Dendritic cell treated with granulocyte-macrophage colony-stimulating factor and Interleukin-4, amounts not matched to agents 40 ng/mL and 50 ng/mL, for 4 days (primary cell): ENCODE data around the gene TRAPPC12.

Experiments
- H3K27ac Mint-ChIP-seq: one replicate; pipeline ENCODE4 v1.8.0; 2022; ENCODE audit warnings: mild to moderate bottlenecking, mixed read lengths
- H3K27me3 Mint-ChIP-seq: one replicate; pipeline ENCODE4 v1.8.0; 2022; ENCODE audit warnings: mild to moderate bottlenecking, mixed read lengths
- H3K36me3 Mint-ChIP-seq: one replicate; pipeline ENCODE4 v1.8.0; 2022; ENCODE audit warnings: low read depth, mixed read lengths
- H3K4me1 Mint-ChIP-seq: one replicate; pipeline ENCODE4 v1.8.0; 2022; ENCODE audit warnings: low read depth, mixed read lengths
- H3K4me3 Mint-ChIP-seq: one replicate; pipeline ENCODE4 v1.8.0; 2022; ENCODE audit warnings: mild to moderate bottlenecking, moderate library complexity, mixed read lengths
- H3K9me3 Mint-ChIP-seq: one replicate; pipeline ENCODE4 v1.8.0; 2022; ENCODE audit warnings: mixed read lengths
- intact Hi-C: fragments of 100-400 bp; cut with micrococcal nuclease; formaldehyde crosslinking; loops from one replicate; pipeline ENCODE4 v1.15.0; 2022

Gene TRAPPC12

DNA sequence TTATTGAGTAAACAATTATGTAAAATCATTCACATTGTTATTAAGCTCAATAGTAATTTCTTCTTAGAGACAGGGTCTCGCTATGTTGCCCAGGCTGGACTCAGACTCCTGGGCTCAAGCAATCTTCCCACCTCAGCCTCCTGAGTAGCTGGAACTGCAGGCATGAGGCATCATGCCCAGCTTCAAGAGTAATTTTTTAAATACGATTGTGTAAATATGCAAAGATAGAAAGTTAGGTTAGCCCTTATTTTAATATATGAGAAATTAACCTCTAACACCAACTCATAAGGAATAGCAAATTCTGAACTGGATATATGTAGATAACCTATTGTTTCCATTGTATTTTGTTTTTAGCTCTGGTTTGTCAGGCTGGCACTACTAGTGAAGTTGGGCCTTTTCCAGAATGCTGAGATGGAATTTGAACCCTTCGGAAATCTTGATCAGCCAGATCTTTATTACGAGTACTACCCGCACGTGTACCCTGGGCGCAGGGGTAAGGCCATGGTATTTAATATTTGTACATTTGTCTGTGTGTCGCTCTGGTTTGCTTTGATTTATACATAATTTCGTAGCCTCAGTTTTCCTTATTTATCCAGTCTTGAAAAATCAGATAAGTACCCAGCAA is 44.8 kb downstream of the TRAPPC12 start:
- Mint-ChIP-seq H3K4me3 (no peak overlapping the region), H3K9me3 (no peaks in the 10 kb centered on the region), H3K27ac (no peak overlapping the region), H3K4me1 (peaks cover 10% of the 10 kb centered on the region), H3K36me3 (peaks cover 94% of the 10 kb centered on the region), H3K27me3 (no peaks in the 10 kb centered on the region)
- intact Hi-C loops = loop anchor here (1.0 kb wide), 1 partner anchor 227 kb away; no protein-coding TSS in a partner anchor

DNA sequence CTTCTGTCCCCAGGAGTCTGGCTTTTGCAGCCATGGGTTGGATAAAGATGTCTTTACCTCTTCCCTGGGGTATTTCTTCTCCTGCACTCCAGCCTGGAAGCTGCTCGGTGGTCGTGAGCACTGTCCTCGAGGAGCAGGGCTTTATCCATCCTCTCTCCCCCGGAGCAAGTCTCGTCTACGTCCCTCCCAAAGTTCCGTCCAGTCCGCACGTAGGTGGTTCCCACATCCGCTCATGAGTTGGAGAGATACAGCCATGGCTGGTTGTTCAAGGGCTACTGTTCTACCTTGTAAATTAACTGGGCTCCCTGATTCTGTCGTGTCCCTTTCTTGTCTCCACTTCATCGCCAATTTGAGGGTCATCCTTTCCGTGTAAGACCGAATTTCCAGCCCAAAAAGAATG is 47.1 kb downstream of the TRAPPC12 start:
- intact Hi-C loops = no loop called here
- Mint-ChIP-seq H3K27ac (no peak overlapping the region), H3K9me3 (no peaks in the 10 kb centered on the region), H3K4me3 (no peak overlapping the region), H3K36me3 (peaks cover 98% of the 10 kb centered on the region), H3K4me1 (peaks cover 10% of the 10 kb centered on the region), H3K27me3 (no peaks in the 10 kb centered on the region)

DNA sequence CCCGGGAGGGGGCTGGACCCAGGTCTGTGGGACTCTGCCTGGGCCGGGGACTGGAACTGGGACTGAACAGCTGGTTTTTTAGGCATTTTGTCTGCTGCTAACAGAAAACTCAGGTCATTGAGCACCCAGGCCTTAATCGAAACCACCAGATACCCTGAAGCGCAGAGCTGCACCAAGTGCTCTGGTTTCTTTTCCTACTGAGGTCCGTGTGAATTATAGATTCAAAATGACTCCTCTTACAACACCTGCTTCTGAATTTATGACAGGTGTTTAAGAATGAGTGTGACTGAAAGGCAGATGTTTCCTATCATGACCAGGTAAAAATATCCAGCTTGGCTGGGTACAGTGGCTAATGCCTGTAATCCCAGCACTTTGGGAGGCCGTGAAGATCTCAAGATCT is 47.8 kb downstream of the TRAPPC12 start:
- no peak overlapping the region for H3K27ac Mint-ChIP-seq

DNA sequence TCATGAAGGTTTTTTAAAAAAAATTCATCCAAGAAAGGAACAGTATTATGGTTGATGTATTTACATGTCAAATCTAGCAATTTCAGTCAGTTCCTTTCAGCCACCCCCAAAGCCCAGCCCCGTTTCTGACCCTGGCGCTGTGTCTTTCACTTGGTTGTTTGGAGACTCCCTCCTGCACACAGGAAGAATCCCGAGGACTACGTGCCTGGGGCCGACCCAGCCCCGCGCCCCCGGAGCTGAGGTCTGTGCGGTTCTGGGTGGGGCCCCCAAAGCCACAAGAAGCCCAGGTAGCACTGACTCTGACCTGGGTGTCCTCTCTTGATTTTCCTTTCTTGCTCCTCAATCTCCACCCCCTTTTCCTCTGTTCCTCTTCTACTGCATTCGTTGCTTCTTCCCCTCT is 49.1 kb downstream of the TRAPPC12 start:
- H3K9me3 Mint-ChIP-seq = no peaks in the 10 kb centered on the region
- H3K27ac Mint-ChIP-seq = no peak overlapping the region
- peaks cover 10% of the 10 kb centered on the region for H3K4me1 Mint-ChIP-seq
- intact Hi-C loops = no loop called here
- H3K27me3 Mint-ChIP-seq = no peaks in the 10 kb centered on the region
- no peak overlapping the region for H3K4me3 Mint-ChIP-seq
- H3K36me3 Mint-ChIP-seq = peaks cover 98% of the 10 kb centered on the region

More for the DNA sequence above, 47.8 kb downstream of the TRAPPC12 start:
- Mint-ChIP-seq H3K9me3 (no peaks in the 10 kb centered on the region), H3K4me1 (peaks cover 10% of the 10 kb centered on the region), H3K27me3 (no peaks in the 10 kb centered on the region), H3K4me3 (no peak overlapping the region), H3K36me3 (peaks cover 98% of the 10 kb centered on the region)
- intact Hi-C loops = no loop called here

DNA sequence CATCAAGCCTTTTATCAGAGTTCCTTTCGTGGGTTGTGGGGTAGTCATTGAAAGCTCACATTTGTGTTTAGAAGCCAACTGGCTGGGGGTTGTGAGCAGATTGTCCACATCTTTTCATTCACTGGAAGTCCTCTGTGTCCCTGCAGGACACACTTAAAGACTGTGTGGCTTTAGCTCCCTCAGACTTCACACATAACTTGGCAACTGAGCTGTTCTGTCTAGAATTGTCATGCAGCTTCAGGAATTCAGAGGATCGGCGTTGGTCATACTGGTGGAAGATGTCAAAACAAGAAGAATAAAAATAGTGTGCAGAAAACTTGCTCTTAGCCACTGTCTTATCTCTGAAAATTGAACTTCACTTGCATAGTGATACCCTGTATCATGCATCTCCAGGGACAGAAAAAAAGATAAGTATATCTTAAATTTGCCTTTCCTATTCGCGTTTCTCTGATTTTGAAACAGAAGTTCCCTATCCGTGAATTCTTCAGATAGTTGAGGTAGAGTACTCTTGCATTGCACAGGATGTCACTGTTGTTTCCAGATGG is 49.6 kb downstream of the TRAPPC12 start:
- Mint-ChIP-seq H3K4me1 (peaks cover 6% of the 10 kb centered on the region), H3K9me3 (no peaks in the 10 kb centered on the region), H3K4me3 (no peak overlapping the region), H3K36me3 (peaks cover 98% of the 10 kb centered on the region), H3K27me3 (no peaks in the 10 kb centered on the region), H3K27ac (no peak overlapping the region)
- intact Hi-C loops = no loop called here

DNA sequence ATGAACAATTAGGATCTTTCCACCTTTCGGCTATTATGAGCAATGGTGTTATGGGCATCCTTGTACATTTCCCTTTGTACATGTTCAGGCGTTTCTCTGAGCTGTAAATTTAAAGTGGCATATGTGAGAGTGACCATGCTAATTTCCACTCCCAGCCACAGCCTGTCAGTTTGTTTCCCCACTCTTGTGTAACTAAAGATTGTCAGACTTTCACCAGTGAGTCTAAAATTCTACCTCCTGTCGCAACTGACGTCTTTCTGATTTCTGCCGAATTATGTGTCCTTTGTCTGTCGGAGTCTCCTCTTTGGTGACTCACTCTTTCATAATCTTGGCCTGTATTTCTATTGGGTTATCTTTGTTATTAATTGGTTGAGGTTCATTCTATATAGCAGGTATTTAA is 50.7 kb downstream of the TRAPPC12 start:
- Mint-ChIP-seq H3K9me3 (no peaks in the 10 kb centered on the region), H3K4me1 (peaks cover 6% of the 10 kb centered on the region), H3K27ac (no peak overlapping the region), H3K36me3 (peaks cover 98% of the 10 kb centered on the region), H3K27me3 (no peaks in the 10 kb centered on the region), H3K4me3 (no peak overlapping the region)
- intact Hi-C loops = no loop called here

DNA sequence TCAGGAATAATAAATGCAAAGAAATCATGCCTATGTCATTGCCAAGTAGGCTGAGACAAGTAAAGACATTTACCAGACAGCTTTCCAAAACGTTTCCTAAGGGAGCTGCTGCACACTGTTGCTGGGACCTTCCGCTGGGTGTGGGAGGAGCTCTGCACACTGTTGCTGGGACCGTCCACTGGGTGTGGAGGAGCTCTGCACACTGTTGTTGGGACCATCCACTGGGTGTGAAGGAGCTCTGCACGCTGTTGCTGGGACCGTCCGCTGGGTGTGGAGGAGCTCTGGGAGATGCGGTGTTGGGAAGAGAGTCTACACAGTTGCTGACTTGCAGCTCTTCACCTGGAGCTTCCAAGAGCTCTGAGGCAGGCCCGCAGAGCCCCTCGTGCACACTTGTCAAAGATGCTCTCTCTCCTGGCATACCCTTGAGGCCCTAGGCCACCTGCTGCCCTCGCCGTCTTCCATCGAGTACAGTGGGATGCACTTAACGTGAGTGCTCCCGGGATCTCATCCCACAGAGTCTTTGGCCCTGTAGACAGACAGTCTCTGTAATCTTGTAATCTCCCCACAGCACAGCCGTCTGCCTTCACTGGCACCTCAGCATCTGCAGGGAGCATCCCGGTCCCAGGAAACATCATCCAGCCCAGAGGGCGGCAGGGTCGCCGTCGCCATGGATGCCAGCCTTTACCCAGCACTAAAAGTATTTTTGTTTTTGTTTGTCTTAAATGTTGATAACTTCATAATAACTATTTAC is 51.4 kb downstream of the TRAPPC12 start:
- intact Hi-C loops = no loop called here
- Mint-ChIP-seq H3K9me3 (no peaks in the 10 kb centered on the region), H3K27ac (no peak overlapping the region), H3K27me3 (no peaks in the 10 kb centered on the region), H3K4me1 (peaks cover 6% of the 10 kb centered on the region), H3K4me3 (no peak overlapping the region), H3K36me3 (peaks cover 94% of the 10 kb centered on the region)

DNA sequence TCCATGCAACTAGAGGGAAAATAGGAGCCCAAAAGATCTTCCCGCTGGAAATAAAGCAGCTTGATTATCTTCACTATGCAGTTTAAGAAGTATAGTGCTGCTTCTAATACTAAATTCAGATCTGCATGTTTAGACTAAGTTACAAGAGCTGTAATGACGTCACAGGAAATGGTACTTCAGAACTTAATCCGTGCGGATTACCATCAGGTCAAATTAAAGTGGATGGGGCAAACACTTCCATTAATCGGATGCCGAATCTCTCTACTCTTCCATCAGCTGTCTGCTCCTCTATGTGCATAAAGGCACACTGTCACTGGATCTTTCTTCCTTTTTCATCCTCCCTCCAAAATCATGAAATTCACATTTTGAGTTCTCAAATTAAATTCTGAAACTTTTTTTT is 52.6 kb downstream of the TRAPPC12 start:
- Mint-ChIP-seq H3K9me3 (no peaks in the 10 kb centered on the region), H3K4me1 (peaks cover 6% of the 10 kb centered on the region)

DNA sequence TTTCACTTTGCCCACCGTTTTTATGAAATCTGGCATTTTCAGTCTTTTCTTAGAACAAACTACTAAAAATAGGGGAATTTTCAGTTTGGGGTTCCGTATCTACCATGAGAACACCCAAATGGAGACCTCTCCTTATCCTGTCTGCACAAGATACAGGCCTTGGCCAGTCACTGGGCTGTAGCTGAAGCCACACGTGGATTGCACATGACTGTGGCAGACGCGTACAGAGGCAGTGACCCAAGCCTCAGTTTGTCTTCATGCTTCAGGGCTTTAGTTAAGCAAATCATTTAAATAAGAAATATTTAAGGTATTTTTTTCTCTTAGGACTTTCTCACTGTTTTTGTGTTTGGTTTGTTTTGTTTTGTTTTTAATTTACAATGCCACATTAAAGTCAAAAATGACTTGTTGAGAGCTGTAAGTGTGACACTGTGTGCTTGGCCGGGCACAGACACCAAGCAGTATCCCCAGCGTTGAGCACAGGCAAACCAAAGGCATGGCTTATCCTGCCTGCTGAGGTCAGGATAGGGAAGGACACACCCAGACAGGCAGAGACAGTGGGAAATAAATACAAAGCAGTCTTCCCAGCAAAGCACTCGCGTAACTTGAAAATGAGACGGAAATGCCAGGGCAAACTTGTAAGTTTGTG is 53.3 kb downstream of the TRAPPC12 start:
- intact Hi-C loops = no loop called here
- Mint-ChIP-seq H3K27me3 (no peaks in the 10 kb centered on the region), H3K36me3 (peaks cover 75% of the 10 kb centered on the region), H3K4me1 (peaks cover 6% of the 10 kb centered on the region), H3K27ac (no peak overlapping the region), H3K4me3 (no peak overlapping the region), H3K9me3 (no peaks in the 10 kb centered on the region)

More for the DNA sequence above, 52.6 kb downstream of the TRAPPC12 start:
- Mint-ChIP-seq H3K4me3 (no peak overlapping the region), H3K27ac (no peak overlapping the region), H3K27me3 (no peaks in the 10 kb centered on the region), H3K36me3 (peaks cover 83% of the 10 kb centered on the region)
- intact Hi-C loops = no loop called here

DNA sequence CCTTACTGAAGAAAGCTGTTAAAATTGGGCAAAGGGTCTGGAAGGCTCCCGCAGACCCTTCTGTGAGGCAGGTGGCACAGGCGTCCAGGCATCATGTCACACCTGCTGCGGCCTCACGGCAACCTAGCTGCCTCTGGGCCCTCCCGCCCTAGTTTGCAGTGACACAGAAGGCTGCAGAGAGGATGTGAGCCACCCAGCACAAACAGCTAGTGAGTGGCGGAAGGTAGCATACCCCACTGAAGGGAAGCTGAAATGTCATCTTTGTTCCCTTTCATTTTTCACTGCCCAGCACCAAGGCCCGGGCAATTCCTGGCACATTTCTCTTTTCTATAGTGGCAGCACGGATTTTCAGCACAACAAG is 53.8 kb downstream of the TRAPPC12 start:
- H3K9me3 Mint-ChIP-seq = no peaks in the 10 kb centered on the region

DNA sequence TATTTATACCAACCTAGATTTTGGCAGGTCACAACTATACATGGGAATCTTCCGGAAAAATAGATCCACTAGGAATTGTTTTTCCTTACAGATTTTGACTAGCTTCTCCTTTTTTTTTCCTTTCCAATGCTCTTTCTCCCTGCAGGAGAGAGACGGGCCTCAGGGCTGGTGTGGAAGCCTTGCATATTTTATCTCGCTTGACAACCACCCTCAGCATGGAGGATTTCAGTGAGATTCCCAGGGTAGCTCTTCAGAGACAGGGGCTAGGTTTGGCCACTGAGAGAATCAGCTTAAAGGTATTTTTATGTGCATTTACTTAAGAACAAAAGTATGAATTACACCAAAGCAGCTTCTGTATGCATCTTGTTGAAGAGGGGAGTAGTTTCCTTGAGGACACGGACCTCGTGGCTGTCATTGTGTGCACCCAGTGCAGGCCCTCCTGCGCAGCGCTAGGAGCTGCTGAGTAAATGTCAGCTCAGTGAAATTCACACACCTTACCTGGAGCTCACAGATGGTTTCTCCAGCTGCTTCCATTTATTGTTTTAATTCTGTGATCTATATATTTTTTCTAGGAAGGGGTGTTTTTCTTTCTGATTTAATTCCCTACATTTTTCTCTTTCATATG is 54.4 kb downstream of the TRAPPC12 start:
- H3K36me3 Mint-ChIP-seq = peaks cover 66% of the 10 kb centered on the region
- H3K27me3 Mint-ChIP-seq = no peaks in the 10 kb centered on the region
- H3K27ac Mint-ChIP-seq = no peak overlapping the region
- H3K4me3 Mint-ChIP-seq = no peak overlapping the region
- peaks cover 2% of the 10 kb centered on the region for H3K4me1 Mint-ChIP-seq
- no peaks in the 10 kb centered on the region for H3K9me3 Mint-ChIP-seq
- intact Hi-C loops = no loop called here

More for the DNA sequence above, 53.8 kb downstream of the TRAPPC12 start:
- H3K36me3 Mint-ChIP-seq = peaks cover 72% of the 10 kb centered on the region
- H3K4me1 Mint-ChIP-seq = peaks cover 6% of the 10 kb centered on the region
- H3K4me3 Mint-ChIP-seq = no peak overlapping the region
- H3K27ac Mint-ChIP-seq = no peak overlapping the region
- intact Hi-C loops = no loop called here
- no peaks in the 10 kb centered on the region for H3K27me3 Mint-ChIP-seq

DNA sequence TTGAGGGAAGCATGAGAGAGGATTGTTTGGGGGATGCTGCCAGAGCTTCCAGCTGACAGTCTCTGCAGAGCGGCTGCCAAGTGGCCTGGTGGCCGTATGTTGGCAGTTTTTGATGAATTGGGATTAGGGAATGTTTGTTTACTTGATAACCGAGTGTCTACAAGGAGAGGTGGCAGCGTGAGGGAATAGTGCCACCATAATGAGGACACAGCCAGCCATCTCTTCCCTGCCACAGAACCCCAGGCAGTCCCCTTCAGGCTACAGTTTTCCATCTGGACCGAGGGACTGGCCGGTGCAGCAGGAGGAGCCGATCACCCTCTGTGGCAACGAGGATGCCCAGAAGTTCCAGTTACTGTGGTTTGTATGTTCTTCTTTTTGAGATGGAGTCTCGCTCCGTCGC is 55.2 kb downstream of the TRAPPC12 start:
- Mint-ChIP-seq H3K4me1 (no peaks in the 10 kb centered on the region), H3K27me3 (no peaks in the 10 kb centered on the region), H3K4me3 (no peak overlapping the region), H3K36me3 (peaks cover 58% of the 10 kb centered on the region), H3K9me3 (no peaks in the 10 kb centered on the region), H3K27ac (no peak overlapping the region)
- intact Hi-C loops = no loop called here

DNA sequence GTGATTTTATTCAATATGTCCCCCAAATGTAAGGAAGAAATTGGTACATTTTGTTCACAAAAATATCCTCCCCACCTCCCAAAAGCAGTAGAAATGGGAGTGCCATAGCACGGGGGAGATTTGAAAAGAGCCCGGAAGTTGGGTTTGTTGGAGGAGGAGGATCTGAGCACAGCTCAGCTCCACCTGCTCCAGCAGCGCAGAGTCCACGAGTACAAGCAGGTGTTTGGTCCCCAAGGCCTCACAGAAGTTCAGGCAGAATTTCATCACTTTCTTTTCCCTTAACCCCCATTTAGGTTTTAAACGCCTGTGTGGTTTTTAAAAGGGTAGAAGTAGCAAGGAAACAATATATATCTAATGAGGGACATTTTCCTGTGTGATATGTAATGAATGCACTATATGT is 56.0 kb downstream of the TRAPPC12 start:
- Mint-ChIP-seq H3K4me1 (peaks cover 5% of the 10 kb centered on the region), H3K36me3 (peaks cover 51% of the 10 kb centered on the region), H3K4me3 (no peak overlapping the region), H3K27me3 (no peaks in the 10 kb centered on the region), H3K9me3 (no peaks in the 10 kb centered on the region), H3K27ac (no peak overlapping the region)
- intact Hi-C loops = no loop called here

DNA sequence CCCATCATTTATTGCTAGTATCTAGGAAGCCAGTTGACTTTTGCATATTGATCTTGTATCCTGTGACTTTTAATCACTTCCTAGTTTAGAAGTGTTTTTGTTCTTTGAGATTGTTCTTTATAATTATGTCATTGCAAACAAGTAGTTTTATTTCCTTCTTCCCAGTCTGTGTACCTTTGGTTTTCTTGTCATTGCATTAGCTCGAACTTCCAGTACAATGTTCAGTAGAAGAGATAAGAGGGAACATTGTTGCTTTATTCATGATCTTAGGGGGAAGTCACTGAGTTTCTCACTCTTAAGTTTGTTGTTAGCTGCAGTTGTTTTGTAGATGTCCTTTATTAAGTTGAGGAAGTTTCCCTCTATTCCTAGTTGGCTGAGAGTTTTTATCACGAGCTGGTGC is 61.0 kb downstream of the TRAPPC12 start:
- Mint-ChIP-seq H3K27me3 (no peaks in the 10 kb centered on the region), H3K4me3 (no peak overlapping the region), H3K4me1 (peaks cover 14% of the 10 kb centered on the region), H3K9me3 (no peaks in the 10 kb centered on the region), H3K36me3 (peaks cover 36% of the 10 kb centered on the region), H3K27ac (no peak overlapping the region)
- intact Hi-C loops = no loop called here
